ENCODE measurements around the gene CPLX1.
A peak's percentile ranks its signal among the peaks of the same experiment; 100 is the strongest.
"Not testable (repeated sequence)": the region's sequence is repeated elsewhere in the genome, so short reads cannot be mapped to it uniquely, and the experiment has no call there.

CPLX1 gene

GRCh38 chr4:774419-775092 lies 51.4 kb downstream of the CPLX1 start:
- DNase-seq: not testable (repeated sequence)

GRCh38 chr4:773214-773613 lies 52.7 kb downstream of the CPLX1 start:
- DNase-seq: no peak

GRCh38 chr4:772776-773175 lies 53.2 kb downstream of the CPLX1 start:
- no peak for DNase-seq

- DNase-seq: no peak
Measured at GRCh38 chr4:772118-772517, 53.8 kb downstream of the CPLX1 start.

GRCh38 chr4:771464-771863 lies 54.5 kb downstream of the CPLX1 start:
- no peak for DNase-seq

- DNase-seq: no peak
Measured at GRCh38 chr4:770022-770421, 55.9 kb downstream of the CPLX1 start.

- no peak for DNase-seq
Measured at GRCh38 chr4:769511-769910, 56.4 kb downstream of the CPLX1 start.

GRCh38 chr4:768995-769394 lies 56.9 kb downstream of the CPLX1 start:
- DNase-seq: no peak

GRCh38 chr4:768076-768475 lies 57.9 kb downstream of the CPLX1 start:
- DNase-seq: no peak

- no peak for DNase-seq
Measured at GRCh38 chr4:766559-767283, 59.2 kb downstream of the CPLX1 start.

GRCh38 chr4:766152-766515 lies 59.8 kb downstream of the CPLX1 start:
- DNase-seq: peak; percentile 60

GRCh38 chr4:764405-765169 lies 61.3 kb downstream of the CPLX1 start:
- no peak for DNase-seq

- no peak for DNase-seq
Measured at GRCh38 chr4:763922-764321, 62.0 kb downstream of the CPLX1 start.

GRCh38 chr4:763191-763810 lies 62.6 kb downstream of the CPLX1 start:
- DNase-seq: no peak

- no peak for DNase-seq
Measured at GRCh38 chr4:762211-763190, 63.4 kb downstream of the CPLX1 start.

- no peak for DNase-seq
Measured at GRCh38 chr4:761739-762138, 64.2 kb downstream of the CPLX1 start.

GRCh38 chr4:761086-761485 lies 64.8 kb downstream of the CPLX1 start:
- no peak for DNase-seq

GRCh38 chr4:760616-761015 lies 65.3 kb downstream of the CPLX1 start:
- DNase-seq: no peak

- DNase-seq: not testable (repeated sequence)
Measured at GRCh38 chr4:759810-760209, 66.1 kb downstream of the CPLX1 start.

- no peak for DNase-seq
Measured at GRCh38 chr4:757111-757510, 68.8 kb downstream of the CPLX1 start.

- DNase-seq: no peak
Measured at GRCh38 chr4:754221-755120, 71.5 kb downstream of the CPLX1 start.

Measured in NCI-H226 (cell line).